ENCODE results near the gene SLC2A1.

The SLC2A1 gene

DNA sequence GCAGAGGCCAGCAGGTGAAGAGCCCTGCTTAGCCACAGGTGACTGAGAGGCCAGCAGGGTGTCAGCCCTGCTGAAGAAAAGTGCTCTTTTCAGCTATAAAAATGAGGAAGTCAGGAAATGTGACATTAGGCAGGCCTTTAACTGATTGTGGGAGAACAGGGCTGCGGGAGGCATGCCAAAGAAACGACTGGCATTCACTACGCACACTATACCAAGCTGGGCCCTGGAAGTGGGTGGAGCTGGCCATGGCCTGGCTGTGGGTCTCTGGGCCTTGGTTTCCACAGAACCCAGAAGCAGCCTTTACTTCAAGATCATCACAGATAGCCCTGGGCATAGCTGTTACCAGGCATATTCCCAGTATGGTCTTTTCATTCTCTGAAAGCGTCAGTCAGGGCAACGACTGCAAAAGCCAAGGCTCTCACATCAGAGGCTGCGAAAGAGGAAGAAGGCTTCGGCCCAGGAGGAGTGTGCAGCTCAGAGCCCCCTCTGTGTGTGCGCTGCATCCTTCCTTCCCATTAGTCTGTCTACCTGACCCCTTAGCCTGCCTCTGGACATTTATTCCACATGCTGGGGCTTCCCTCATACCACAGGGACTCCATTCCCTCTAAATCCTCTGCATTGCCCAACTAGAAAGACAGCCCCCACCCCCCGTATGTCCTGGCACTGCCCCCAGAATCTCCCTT, 14.3 kb downstream of the SLC2A1 start:
- H3K9ac ChIP-seq (ENCODE audit: low read length), result no peak overlapping the region
- H3K4me1 ChIP-seq (ENCODE audit: control insufficient read depth, low read depth, low read length), result peaks cover 23% of the 10 kb centered on the region
- H3K4ac ChIP-seq (ENCODE audit: low read depth, low read length), result no peak overlapping the region
- H3K23ac ChIP-seq (ENCODE audit: low read length), result no peak overlapping the region
- peaks cover 32% of the 10 kb centered on the region for H3K79me1 ChIP-seq (ENCODE audit: low read length)
- H3K79me2 ChIP-seq (ENCODE audit: control insufficient read depth, insufficient read depth, low read length), result peaks cover 87% of the 10 kb centered on the region
- H3K36me3 ChIP-seq (ENCODE audit: control insufficient read depth, insufficient read depth, low read length), result peaks cover 25% of the 10 kb centered on the region
- H2BK5ac ChIP-seq (ENCODE audit: low read length), result no peak overlapping the region
- H2BK120ac ChIP-seq (ENCODE audit: low read depth, low read length), result no peak overlapping the region
- WGBS (ENCODE audit: extremely low coverage, insufficient coverage, low lambda C conversion rate), result no CpG with 5 or more reads among the region's 9 CpGs
- no peak overlapping the region for H3K27ac ChIP-seq (ENCODE audit: low read depth, low read length)
- DNase-seq, result no peak
- H2BK15ac ChIP-seq (replicated peaks; ENCODE audit: low read depth), result no peak overlapping the region
- H4K8ac ChIP-seq (ENCODE audit: low read depth, low read length), result no peak overlapping the region
- H4K5ac ChIP-seq (ENCODE audit: low read length), result no peak overlapping the region
- H3K4me3 ChIP-seq (ENCODE audit: low read length), result no peak overlapping the region
- H2AK5ac ChIP-seq (ENCODE audit: low read length), result no peak overlapping the region
- H3K27me3 ChIP-seq (ENCODE audit: insufficient read depth, low read length, poor library complexity), result no peaks in the 10 kb centered on the region
- no peak overlapping the region for H3K18ac ChIP-seq (ENCODE audit: low read length)
- no peak overlapping the region for H3K56ac ChIP-seq (ENCODE audit: low read length)
- no peak overlapping the region for H3K4me2 ChIP-seq (ENCODE audit: low read length)

- Histone ChIP-seq H2BK5ac (ENCODE audit: low read length) (no peak overlapping the region), H3K27me3 (ENCODE audit: insufficient read depth, low read length, poor library complexity) (no peaks in the 10 kb centered on the region), H3K9ac (ENCODE audit: low read length) (no peak overlapping the region), H3K4me2 (ENCODE audit: low read length) (no peak overlapping the region), H2AK5ac (ENCODE audit: low read length) (no peak overlapping the region), H3K23ac (ENCODE audit: low read length) (no peak overlapping the region), H3K4ac (ENCODE audit: low read depth, low read length) (no peak overlapping the region), H3K4me3 (ENCODE audit: low read length) (no peak overlapping the region), H3K79me1 (ENCODE audit: low read length) (peaks cover 36% of the 10 kb centered on the region), H2BK120ac (ENCODE audit: low read depth, low read length) (no peak overlapping the region), H3K79me2 (ENCODE audit: control insufficient read depth, insufficient read depth, low read length) (peaks cover 88% of the 10 kb centered on the region), H4K5ac (ENCODE audit: low read length) (no peak overlapping the region), H3K4me1 (ENCODE audit: control insufficient read depth, low read depth, low read length) (peaks cover 22% of the 10 kb centered on the region), H4K8ac (ENCODE audit: low read depth, low read length) (no peak overlapping the region), H3K18ac (ENCODE audit: low read length) (no peak overlapping the region), H3K27ac (ENCODE audit: low read depth, low read length) (no peak overlapping the region), H2BK15ac (replicated peaks; ENCODE audit: low read depth) (no peak overlapping the region), H3K56ac (ENCODE audit: low read length) (peak overlapping the region; percentile 50), H3K36me3 (ENCODE audit: control insufficient read depth, insufficient read depth, low read length) (peaks cover 30% of the 10 kb centered on the region)
- DNase-seq, result no peak
- WGBS (ENCODE audit: extremely low coverage, insufficient coverage, low lambda C conversion rate), result no CpG with 5 or more reads among the region's 6 CpGs
Observed at GRCh38 chr1:42943728-42944127, 14.9 kb downstream of the SLC2A1 start.

- no peak overlapping the region for H2BK15ac ChIP-seq (replicated peaks; ENCODE audit: low read depth)
- no peak overlapping the region for H3K27ac ChIP-seq (ENCODE audit: low read depth, low read length)
- no peak overlapping the region for H4K8ac ChIP-seq (ENCODE audit: low read depth, low read length)
- peaks cover 22% of the 10 kb centered on the region for H3K4me1 ChIP-seq (ENCODE audit: control insufficient read depth, low read depth, low read length)
- H4K5ac ChIP-seq (ENCODE audit: low read length), result no peak overlapping the region
- no peak overlapping the region for H3K4me2 ChIP-seq (ENCODE audit: low read length)
- H3K36me3 ChIP-seq (ENCODE audit: control insufficient read depth, insufficient read depth, low read length), result peaks cover 33% of the 10 kb centered on the region
- H3K9ac ChIP-seq (ENCODE audit: low read length), result no peak overlapping the region
- H3K79me1 ChIP-seq (ENCODE audit: low read length), result peaks cover 40% of the 10 kb centered on the region
- H2BK120ac ChIP-seq (ENCODE audit: low read depth, low read length), result no peak overlapping the region
- H3K27me3 ChIP-seq (ENCODE audit: insufficient read depth, low read length, poor library complexity), result no peaks in the 10 kb centered on the region
- H3K18ac ChIP-seq (ENCODE audit: low read length), result no peak overlapping the region
- no peak overlapping the region for H3K23ac ChIP-seq (ENCODE audit: low read length)
- no peak overlapping the region for H2BK5ac ChIP-seq (ENCODE audit: low read length)
- no peak overlapping the region for H2AK5ac ChIP-seq (ENCODE audit: low read length)
- no peak overlapping the region for H3K4me3 ChIP-seq (ENCODE audit: low read length)
- H3K56ac ChIP-seq (ENCODE audit: low read length), result no peak overlapping the region
- no peak for DNase-seq
- no CpG with 5 or more reads among the region's 7 CpGs for WGBS (ENCODE audit: extremely low coverage, insufficient coverage, low lambda C conversion rate)
- peaks cover 89% of the 10 kb centered on the region for H3K79me2 ChIP-seq (ENCODE audit: control insufficient read depth, insufficient read depth, low read length)
- H3K4ac ChIP-seq (ENCODE audit: low read depth, low read length), result no peak overlapping the region
Observed at GRCh38 chr1:42943166-42943565, 15.5 kb downstream of the SLC2A1 start.

DNA sequence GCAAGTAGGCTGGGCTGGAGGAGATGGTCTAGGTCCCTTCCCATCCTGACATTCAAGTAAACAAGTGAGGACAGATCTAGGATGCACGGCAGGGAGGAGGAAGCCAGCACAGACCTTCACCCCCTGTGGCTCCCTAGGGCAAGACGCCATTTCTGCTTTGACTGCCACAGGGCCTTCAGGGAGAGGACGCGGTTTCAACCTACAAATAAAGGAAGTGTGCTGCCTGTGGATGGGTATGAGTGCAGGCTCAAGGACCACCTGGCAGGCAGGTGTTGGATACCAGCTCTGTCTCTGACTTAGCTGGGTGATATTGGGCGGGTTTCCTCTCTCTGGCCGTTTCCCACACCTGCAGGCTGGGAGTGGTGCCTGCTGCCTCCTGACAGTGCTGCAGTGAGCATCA, 16.2 kb downstream of the SLC2A1 start:
- H3K4ac ChIP-seq (ENCODE audit: low read depth, low read length), result no peak overlapping the region
- peaks cover 87% of the 10 kb centered on the region for H3K79me2 ChIP-seq (ENCODE audit: control insufficient read depth, insufficient read depth, low read length)
- peaks cover 19% of the 10 kb centered on the region for H3K4me1 ChIP-seq (ENCODE audit: control insufficient read depth, low read depth, low read length)
- no peak overlapping the region for H2BK15ac ChIP-seq (replicated peaks; ENCODE audit: low read depth)
- no peak overlapping the region for H4K8ac ChIP-seq (ENCODE audit: low read depth, low read length)
- H2AK5ac ChIP-seq (ENCODE audit: low read length), result no peak overlapping the region
- H3K9ac ChIP-seq (ENCODE audit: low read length), result no peak overlapping the region
- no peak overlapping the region for H3K18ac ChIP-seq (ENCODE audit: low read length)
- H3K36me3 ChIP-seq (ENCODE audit: control insufficient read depth, insufficient read depth, low read length), result peaks cover 36% of the 10 kb centered on the region
- H3K79me1 ChIP-seq (ENCODE audit: low read length), result peaks cover 40% of the 10 kb centered on the region
- no peak overlapping the region for H3K23ac ChIP-seq (ENCODE audit: low read length)
- no peak overlapping the region for H2BK5ac ChIP-seq (ENCODE audit: low read length)
- H2BK120ac ChIP-seq (ENCODE audit: low read depth, low read length), result no peak overlapping the region
- H3K4me3 ChIP-seq (ENCODE audit: low read length), result no peak overlapping the region
- no peak overlapping the region for H3K56ac ChIP-seq (ENCODE audit: low read length)
- no peak overlapping the region for H4K5ac ChIP-seq (ENCODE audit: low read length)
- H3K4me2 ChIP-seq (ENCODE audit: low read length), result no peak overlapping the region
- no peak for DNase-seq
- no peaks in the 10 kb centered on the region for H3K27me3 ChIP-seq (ENCODE audit: insufficient read depth, low read length, poor library complexity)
- H3K27ac ChIP-seq (ENCODE audit: low read depth, low read length), result no peak overlapping the region
- WGBS (ENCODE audit: extremely low coverage, insufficient coverage, low lambda C conversion rate), result no CpG with 5 or more reads among the region's 6 CpGs

DNA sequence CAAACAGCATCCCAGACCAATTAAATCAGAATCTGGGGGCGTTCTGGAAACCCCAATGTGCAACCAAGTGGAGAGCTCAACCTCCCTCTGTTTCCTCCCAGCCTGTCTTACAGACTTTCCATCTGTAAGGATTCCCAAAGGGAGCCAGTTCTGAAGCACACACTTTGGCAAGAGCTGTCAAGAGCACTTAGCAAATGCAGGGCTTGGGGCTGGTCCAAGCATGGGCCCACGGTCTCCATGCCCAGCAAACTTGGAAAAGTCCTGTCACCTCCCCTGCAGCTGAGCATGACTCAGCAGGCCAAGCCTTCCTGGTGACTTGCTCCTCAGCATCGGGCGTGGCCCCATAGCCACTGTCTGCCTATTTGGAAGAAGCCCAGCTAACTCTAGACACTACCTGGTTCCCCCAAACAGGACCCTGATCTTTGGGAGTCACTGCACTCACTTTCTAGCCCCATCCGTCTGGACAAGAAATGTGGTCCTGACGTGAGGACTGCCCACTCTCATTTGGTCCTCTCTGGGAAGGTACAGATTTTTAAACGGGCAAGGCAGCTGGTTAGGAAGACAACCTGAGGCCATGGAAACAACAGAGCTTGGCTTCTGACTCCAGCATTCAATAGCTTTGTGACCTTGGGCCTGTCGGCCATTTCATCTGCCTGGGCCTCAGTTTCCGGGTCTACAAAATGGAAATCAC, 16.9 kb downstream of the SLC2A1 start:
- Histone ChIP-seq H3K18ac (ENCODE audit: low read length) (no peak overlapping the region), H2BK15ac (replicated peaks; ENCODE audit: low read depth) (no peak overlapping the region), H3K4me2 (ENCODE audit: low read length) (no peak overlapping the region), H2BK120ac (ENCODE audit: low read depth, low read length) (no peak overlapping the region), H2AK5ac (ENCODE audit: low read length) (no peak overlapping the region), H3K79me1 (ENCODE audit: low read length) (peaks cover 46% of the 10 kb centered on the region), H3K23ac (ENCODE audit: low read length) (no peak overlapping the region), H3K4me1 (ENCODE audit: control insufficient read depth, low read depth, low read length) (peaks cover 25% of the 10 kb centered on the region), H4K5ac (ENCODE audit: low read length) (no peak overlapping the region), H3K56ac (ENCODE audit: low read length) (peak overlapping the region; percentile 47), H3K36me3 (ENCODE audit: control insufficient read depth, insufficient read depth, low read length) (peaks cover 42% of the 10 kb centered on the region), H3K4ac (ENCODE audit: low read depth, low read length) (no peak overlapping the region), H3K9ac (ENCODE audit: low read length) (no peak overlapping the region), H3K4me3 (ENCODE audit: low read length) (no peak overlapping the region), H3K27ac (ENCODE audit: low read depth, low read length) (peak overlapping the region; percentile 47), H4K8ac (ENCODE audit: low read depth, low read length) (no peak overlapping the region), H3K79me2 (ENCODE audit: control insufficient read depth, insufficient read depth, low read length) (peaks cover 87% of the 10 kb centered on the region), H2BK5ac (ENCODE audit: low read length) (peak overlapping the region; percentile 59), H3K27me3 (ENCODE audit: insufficient read depth, low read length, poor library complexity) (no peaks in the 10 kb centered on the region)
- WGBS (ENCODE audit: extremely low coverage, insufficient coverage, low lambda C conversion rate), result no CpG with 5 or more reads among the region's 9 CpGs
- DNase-seq, result peak; percentile 72

Data from mesendoderm (in vitro differentiated cells).